SJCRH30 (cell line): ENCODE measurements around the gene HJURP. TPM values are rescaled to one million over a fixed set of nuclear protein-coding genes. Genes with fewer than 3 reads are reported as not detected.
A peak's percentile ranks its signal among the peaks of the same experiment; 100 is the strongest.
"Not testable (repeated sequence)": the region's sequence is repeated elsewhere in the genome, so short reads cannot be mapped to it uniquely, and the experiment has no call there.

Experiments used
- DNase-seq, 2 experiments: peaks; one replicate each; pipeline ENCODE4 v3.0.0-alpha.2; 2015 to 2020
- H3K27ac ChIP-seq: fragments of 250-450 bp; sonication (Bioruptor Pico); 2 replicates; pipeline ENCODE4 v1.5.1; 2020; ENCODE audit warnings: mild to moderate bottlenecking, moderate library complexity
- H3K27me3 ChIP-seq: fragments of 250-450 bp; sonication (Bioruptor Pico); 2 replicates; pipeline ENCODE4 v1.5.1; 2020; ENCODE audit warnings: mild to moderate bottlenecking, moderate library complexity
- H3K36me3 ChIP-seq: fragments of 250-450 bp; sonication (Bioruptor Pico); 2 replicates; pipeline ENCODE4 v1.5.1; 2020; ENCODE audit warnings: mild to moderate bottlenecking, moderate library complexity
- H3K4me1 ChIP-seq: fragments of 250-450 bp; sonication (Bioruptor Pico); 2 replicates; pipeline ENCODE4 v1.5.1; 2020; ENCODE audit warnings: mild to moderate bottlenecking, moderate library complexity
- H3K4me3 ChIP-seq: fragments of 250-450 bp; sonication (Bioruptor Pico); 2 replicates; pipeline ENCODE4 v1.5.1; 2020; ENCODE audit warnings: mild to moderate bottlenecking, moderate library complexity
- H3K9me3 ChIP-seq: fragments of 250-450 bp; sonication (Bioruptor Pico); replicated peaks from 2 replicates; pipeline ENCODE4 v1.5.1; 2020; ENCODE audit warnings: mild to moderate bottlenecking, moderate library complexity
- total RNA-seq: library from RNA; depleted of rRNA; stranded (reverse); fragments of >200 nt; shearing (Covaris generic); gene quantifications from 2 replicates; pipeline ENCODE4 v1.2.3, GENCODE V29; 2014; rRNA removed

Gene HJURP
- total RNA-seq: 86.1 and 90.8 TPM in 2 replicates

- H3K27me3 ChIP-seq: no peaks in the 10 kb centered on the region
- H3K4me3 ChIP-seq: peak within 1 kb of the TSS; percentile 83
- H3K36me3 ChIP-seq: peaks cover 43% of the 10 kb centered on the region
- no peaks in the 10 kb centered on the region for H3K9me3 ChIP-seq
- peaks cover 23% of the 10 kb centered on the region for H3K4me1 ChIP-seq
- peak within 1 kb of the TSS; percentile 92 for H3K27ac ChIP-seq
- DNase-seq: peak; percentile 97 to 99
Measured at GRCh38 chr2:233854241-233854981, at the start of gene HJURP. HJURP (minus strand) TSS chr2:233854535; CDS start chr2:233854500, 35 bp downstream.

GRCh38 chr2:233901884-233902283 lies 47.5 kb upstream of the HJURP start:
- H3K27ac ChIP-seq: no peak overlapping the region
- H3K36me3 ChIP-seq: no peaks in the 10 kb centered on the region
- H3K27me3 ChIP-seq: no peaks in the 10 kb centered on the region
- H3K4me1 ChIP-seq: no peaks in the 10 kb centered on the region
- H3K4me3 ChIP-seq: no peak overlapping the region
- no peaks in the 10 kb centered on the region for H3K9me3 ChIP-seq
- no peak for DNase-seq

- H3K36me3 ChIP-seq: no peaks in the 10 kb centered on the region
- peak; percentile 15 to 36 for DNase-seq
Measured at GRCh38 chr2:233901367-233901766, 47.0 kb upstream of the HJURP start.

GRCh38 chr2:233896253-233896652 lies 41.9 kb upstream of the HJURP start:
- not testable (repeated sequence) for H3K27me3 ChIP-seq, H3K4me3 ChIP-seq, H3K27ac ChIP-seq, H3K9me3 ChIP-seq, H3K4me1 ChIP-seq, H3K36me3 ChIP-seq, DNase-seq

More at GRCh38 chr2:233901367-233901766, 47.0 kb upstream of the HJURP start:
- Histone ChIP-seq H3K27ac (no peak overlapping the region), H3K9me3 (no peaks in the 10 kb centered on the region), H3K4me3 (no peak overlapping the region), H3K4me1 (no peaks in the 10 kb centered on the region), H3K27me3 (no peaks in the 10 kb centered on the region)

- H3K4me3 ChIP-seq: no peak overlapping the region
- 0 out of 2 replicates have a peak overlapping the region, but pooled peaks have one; percentile 2 for H3K27ac ChIP-seq
- H3K4me1 ChIP-seq: peaks cover 9% of the 10 kb centered on the region
- no peaks in the 10 kb centered on the region for H3K9me3 ChIP-seq
- H3K27me3 ChIP-seq: no peaks in the 10 kb centered on the region
- H3K36me3 ChIP-seq: no peaks in the 10 kb centered on the region
- DNase-seq: peak; percentile 73 to 76
Measured at GRCh38 chr2:233892793-233893192, 38.5 kb upstream of the HJURP start.

GRCh38 chr2:233882353-233882752 lies 28.0 kb upstream of the HJURP start:
- H3K36me3 ChIP-seq: no peaks in the 10 kb centered on the region
- no peaks in the 10 kb centered on the region for H3K4me1 ChIP-seq
- no peaks in the 10 kb centered on the region for H3K27me3 ChIP-seq
- H3K9me3 ChIP-seq: peaks cover 8% of the 10 kb centered on the region
- no peak overlapping the region for H3K4me3 ChIP-seq
- H3K27ac ChIP-seq: no peak overlapping the region
- no peak for DNase-seq

- H3K27me3 ChIP-seq, H3K4me1 ChIP-seq, H3K36me3 ChIP-seq, H3K9me3 ChIP-seq, DNase-seq, H3K27ac ChIP-seq, H3K4me3 ChIP-seq: not testable (repeated sequence)
Measured at GRCh38 chr2:233872125-233872524, 17.8 kb upstream of the HJURP start.

GRCh38 chr2:233871432-233871831 lies 17.1 kb upstream of the HJURP start:
- no peaks in the 10 kb centered on the region for H3K4me1 ChIP-seq
- no peaks in the 10 kb centered on the region for H3K27me3 ChIP-seq
- H3K27ac ChIP-seq: no peak overlapping the region
- H3K36me3 ChIP-seq: no peaks in the 10 kb centered on the region
- H3K9me3 ChIP-seq: no peaks in the 10 kb centered on the region; the same call in 1 of the 2 replicates
- no peak overlapping the region for H3K4me3 ChIP-seq
- DNase-seq: no peak

- H3K27me3 ChIP-seq: no peaks in the 10 kb centered on the region
- H3K9me3 ChIP-seq: no peaks in the 10 kb centered on the region; the same call in 1 of the 2 replicates
- H3K4me3 ChIP-seq: peak within 1 kb of the TSS; percentile 47
- H3K27ac ChIP-seq: no peak within 1 kb of the TSS
- H3K4me1 ChIP-seq: no peaks in the 10 kb centered on the region
- H3K36me3 ChIP-seq: no peaks in the 10 kb centered on the region
- DNase-seq: peak in 1 of 2 experiments; percentile 39
Measured at GRCh38 chr2:233867993-233868532, 13.7 kb upstream of the HJURP start, which contains the start of gene MSL3B. MSL3B (minus strand) TSS chr2:233868386.

- H3K4me3 ChIP-seq: no peak overlapping the region
- no peak for DNase-seq
- no peak overlapping the region for H3K27ac ChIP-seq
- H3K27me3 ChIP-seq: no peaks in the 10 kb centered on the region
- H3K4me1 ChIP-seq: no peaks in the 10 kb centered on the region
- no peaks in the 10 kb centered on the region; the same call in 1 of the 2 replicates for H3K9me3 ChIP-seq
- H3K36me3 ChIP-seq: no peaks in the 10 kb centered on the region
Measured at GRCh38 chr2:233866479-233866878, 12.1 kb upstream of the HJURP start.

GRCh38 chr2:233865838-233866237 lies 11.5 kb upstream of the HJURP start:
- Histone ChIP-seq H3K4me1 (no peaks in the 10 kb centered on the region), H3K36me3 (no peaks in the 10 kb centered on the region), H3K4me3 (no peak overlapping the region), H3K27ac (no peak overlapping the region), H3K27me3 (no peaks in the 10 kb centered on the region), H3K9me3 (no peaks in the 10 kb centered on the region; the same call in 1 of the 2 replicates)
- peak in 1 of 2 experiments; percentile 27 for DNase-seq

GRCh38 chr2:233862261-233862768 lies 8.0 kb upstream of the HJURP start:
- Histone ChIP-seq H3K27me3 (no peaks in the 10 kb centered on the region), H3K36me3 (no peaks in the 10 kb centered on the region), H3K27ac (no peak overlapping the region), H3K9me3 (no peaks in the 10 kb centered on the region), H3K4me1 (no peaks in the 10 kb centered on the region), H3K4me3 (no peak overlapping the region)
- no peak for DNase-seq

GRCh38 chr2:233858331-233858730 lies 4.0 kb upstream of the HJURP start:
- H3K4me1 ChIP-seq: peaks cover 11% of the 10 kb centered on the region
- no peak overlapping the region for H3K4me3 ChIP-seq
- H3K27ac ChIP-seq: no peak overlapping the region
- no peaks in the 10 kb centered on the region for H3K27me3 ChIP-seq
- H3K36me3 ChIP-seq: peaks cover 4% of the 10 kb centered on the region
- no peaks in the 10 kb centered on the region for H3K9me3 ChIP-seq
- DNase-seq: no peak

- no peak overlapping the region for H3K4me3 ChIP-seq
- H3K4me1 ChIP-seq: peaks cover 11% of the 10 kb centered on the region
- H3K27me3 ChIP-seq: no peaks in the 10 kb centered on the region
- no peaks in the 10 kb centered on the region for H3K9me3 ChIP-seq
- DNase-seq: peak; percentile 34 to 58
- peaks cover 11% of the 10 kb centered on the region for H3K36me3 ChIP-seq
- H3K27ac ChIP-seq: no peak overlapping the region
Measured at GRCh38 chr2:233857511-233858141, 3.3 kb upstream of the HJURP start.

GRCh38 chr2:233856184-233856583 lies 1.8 kb upstream of the HJURP start:
- peak in 1 of 2 experiments; percentile 25 for DNase-seq
- Histone ChIP-seq H3K36me3 (peaks cover 25% of the 10 kb centered on the region), H3K9me3 (no peaks in the 10 kb centered on the region), H3K27me3 (no peaks in the 10 kb centered on the region), H3K27ac (no peak overlapping the region), H3K4me1 (peaks cover 23% of the 10 kb centered on the region), H3K4me3 (no peak overlapping the region)
